ENCODE measurements around the gene SLC16A5.

DNA sequence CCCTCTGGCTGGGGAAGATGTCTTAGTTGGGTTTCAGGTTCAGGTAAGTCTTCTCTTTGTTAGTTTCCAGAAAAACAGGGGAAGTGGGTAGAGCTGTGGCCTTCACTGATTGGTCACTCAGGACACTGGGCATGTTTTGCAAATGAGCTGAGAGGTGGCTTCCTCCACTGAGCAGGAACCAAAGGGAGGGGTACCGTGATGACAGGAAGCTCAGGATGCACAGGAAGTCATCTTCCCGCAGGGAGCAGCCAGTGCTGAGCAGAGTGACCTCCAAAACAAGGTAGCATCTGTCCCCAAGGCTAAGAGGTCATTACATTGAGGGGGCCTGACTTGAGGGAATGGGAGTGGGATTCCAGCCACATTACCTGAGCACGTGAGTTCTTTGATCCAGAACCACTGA, 38.2 kb downstream of the SLC16A5 start:
- no peak for TF ChIP-seq POLR2A (IDR thresholded peaks at IDR 0.05)
- TF ChIP-seq, protein P1, sequence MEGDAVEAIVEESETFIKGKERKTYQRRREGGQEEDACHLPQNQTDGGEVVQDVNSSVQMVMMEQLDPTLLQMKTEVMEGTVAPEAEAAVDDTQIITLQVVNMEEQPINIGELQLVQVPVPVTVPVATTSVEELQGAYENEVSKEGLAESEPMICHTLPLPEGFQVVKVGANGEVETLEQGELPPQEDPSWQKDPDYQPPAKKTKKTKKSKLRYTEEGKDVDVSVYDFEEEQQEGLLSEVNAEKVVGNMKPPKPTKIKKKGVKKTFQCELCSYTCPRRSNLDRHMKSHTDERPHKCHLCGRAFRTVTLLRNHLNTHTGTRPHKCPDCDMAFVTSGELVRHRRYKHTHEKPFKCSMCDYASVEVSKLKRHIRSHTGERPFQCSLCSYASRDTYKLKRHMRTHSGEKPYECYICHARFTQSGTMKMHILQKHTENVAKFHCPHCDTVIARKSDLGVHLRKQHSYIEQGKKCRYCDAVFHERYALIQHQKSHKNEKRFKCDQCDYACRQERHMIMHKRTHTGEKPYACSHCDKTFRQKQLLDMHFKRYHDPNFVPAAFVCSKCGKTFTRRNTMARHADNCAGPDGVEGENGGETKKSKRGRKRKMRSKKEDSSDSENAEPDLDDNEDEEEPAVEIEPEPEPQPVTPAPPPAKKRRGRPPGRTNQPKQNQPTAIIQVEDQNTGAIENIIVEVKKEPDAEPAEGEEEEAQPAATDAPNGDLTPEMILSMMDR (IDR thresholded peaks at IDR 0.05), result no peak
